ENCODE measurements around the gene ASB11.

DNA sequence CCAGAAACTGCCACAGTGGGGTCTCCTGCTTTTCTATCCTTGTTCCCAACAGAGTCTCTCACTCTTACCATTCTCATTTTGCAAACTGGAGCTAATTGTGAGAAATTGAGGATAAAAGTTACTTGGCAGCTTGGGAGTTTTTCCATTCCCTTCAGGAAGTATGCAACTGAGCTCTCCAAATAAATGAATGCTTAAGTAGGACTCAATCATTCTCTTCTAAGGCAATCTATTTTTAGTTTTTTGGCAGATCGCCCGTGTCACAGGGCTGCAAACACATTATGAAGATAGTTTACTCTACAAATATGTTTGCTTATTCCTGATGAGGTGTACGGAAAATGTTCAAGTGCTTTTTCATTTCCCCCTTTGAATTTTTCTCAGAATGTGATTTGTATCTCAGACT lies 5.3 kb downstream of the ASB11 start:
- TF ChIP-seq, protein P1, sequence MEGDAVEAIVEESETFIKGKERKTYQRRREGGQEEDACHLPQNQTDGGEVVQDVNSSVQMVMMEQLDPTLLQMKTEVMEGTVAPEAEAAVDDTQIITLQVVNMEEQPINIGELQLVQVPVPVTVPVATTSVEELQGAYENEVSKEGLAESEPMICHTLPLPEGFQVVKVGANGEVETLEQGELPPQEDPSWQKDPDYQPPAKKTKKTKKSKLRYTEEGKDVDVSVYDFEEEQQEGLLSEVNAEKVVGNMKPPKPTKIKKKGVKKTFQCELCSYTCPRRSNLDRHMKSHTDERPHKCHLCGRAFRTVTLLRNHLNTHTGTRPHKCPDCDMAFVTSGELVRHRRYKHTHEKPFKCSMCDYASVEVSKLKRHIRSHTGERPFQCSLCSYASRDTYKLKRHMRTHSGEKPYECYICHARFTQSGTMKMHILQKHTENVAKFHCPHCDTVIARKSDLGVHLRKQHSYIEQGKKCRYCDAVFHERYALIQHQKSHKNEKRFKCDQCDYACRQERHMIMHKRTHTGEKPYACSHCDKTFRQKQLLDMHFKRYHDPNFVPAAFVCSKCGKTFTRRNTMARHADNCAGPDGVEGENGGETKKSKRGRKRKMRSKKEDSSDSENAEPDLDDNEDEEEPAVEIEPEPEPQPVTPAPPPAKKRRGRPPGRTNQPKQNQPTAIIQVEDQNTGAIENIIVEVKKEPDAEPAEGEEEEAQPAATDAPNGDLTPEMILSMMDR (IDR thresholded peaks at IDR 0.05), result no peak
- no peak for TF ChIP-seq POLR2A (IDR thresholded peaks at IDR 0.05)
